Skeletal muscle satellite cell (primary cell): ENCODE results near the gene SEPTIN2.
"Not testable (repeated sequence)": the region's sequence is repeated elsewhere in the genome, so short reads cannot be mapped to it uniquely, and the experiment has no call there.

ENCODE experiments used
- H3K27me3 ChIP-seq: 2 replicates; pipeline ENCODE4 v1.7.0; 2013; ENCODE audit warnings: low read length; ENCODE audit not compliant: control insufficient read depth, insufficient read depth
- H3K36me3 ChIP-seq: 2 replicates; pipeline ENCODE4 v1.7.0; 2013; ENCODE audit warnings: mild to moderate bottlenecking, control low read depth, low read length; ENCODE audit not compliant: insufficient read depth
- H3K4me1 ChIP-seq: 2 replicates; pipeline ENCODE4 v1.7.0; 2013; ENCODE audit warnings: low read length; ENCODE audit not compliant: control insufficient read depth, insufficient read depth
- H3K4me2 ChIP-seq: 2 replicates; pipeline ENCODE4 v1.7.0; 2013; ENCODE audit warnings: mild to moderate bottlenecking, low read length
- H3K4me3 ChIP-seq: 2 replicates; pipeline ENCODE4 v1.7.0; 2013; ENCODE audit warnings: low read length
- H3K9ac ChIP-seq: 2 replicates; pipeline ENCODE4 v1.7.0; 2013; ENCODE audit warnings: mild to moderate bottlenecking, low read depth, low read length, moderate library complexity
- H3K9me3 ChIP-seq: replicated peaks from 2 replicates; pipeline ENCODE4 v1.7.0; 2013; ENCODE audit warnings: mild to moderate bottlenecking, control low read depth, low read length

SEPTIN2 gene

DNA sequence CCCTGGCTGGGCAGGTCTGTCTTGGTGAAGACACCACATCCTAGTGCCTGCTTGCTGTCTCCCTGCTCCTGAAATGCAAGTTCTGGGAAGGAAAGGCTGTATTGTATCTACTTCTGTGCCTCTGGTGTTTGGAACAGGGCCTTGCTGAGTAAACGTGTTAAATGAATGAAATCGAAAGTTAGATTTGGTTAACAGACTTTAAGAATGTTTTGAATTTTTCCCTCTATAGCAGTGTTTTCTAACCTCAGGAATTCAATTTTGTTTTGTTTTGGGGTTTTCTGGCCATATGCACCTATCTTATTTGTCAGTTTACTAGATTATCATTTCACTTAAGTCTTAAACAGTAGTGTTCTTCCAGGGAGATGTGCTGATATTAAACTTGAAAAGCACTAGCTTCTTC is 61.1 kb downstream of the SEPTIN2 start:
- no peak overlapping the region for H3K4me3 ChIP-seq
- H3K36me3 ChIP-seq, result peaks cover 11% of the 10 kb centered on the region
- H3K9me3 ChIP-seq, result no peaks in the 10 kb centered on the region
- no peak overlapping the region for H3K4me2 ChIP-seq
- peaks cover 31% of the 10 kb centered on the region for H3K4me1 ChIP-seq
- H3K27me3 ChIP-seq, result no peaks in the 10 kb centered on the region
- no peak overlapping the region for H3K9ac ChIP-seq

GRCh38 chr2:241378816-241379215 is 63.1 kb downstream of the SEPTIN2 start:
- H3K4me1 ChIP-seq, result peaks cover 23% of the 10 kb centered on the region
- H3K9ac ChIP-seq, result no peak overlapping the region
- peaks cover 9% of the 10 kb centered on the region for H3K36me3 ChIP-seq
- no peaks in the 10 kb centered on the region for H3K27me3 ChIP-seq
- H3K4me2 ChIP-seq, result peak overlapping the region; percentile 28
- H3K4me3 ChIP-seq, result no peak overlapping the region
- H3K9me3 ChIP-seq, result no peaks in the 10 kb centered on the region

DNA sequence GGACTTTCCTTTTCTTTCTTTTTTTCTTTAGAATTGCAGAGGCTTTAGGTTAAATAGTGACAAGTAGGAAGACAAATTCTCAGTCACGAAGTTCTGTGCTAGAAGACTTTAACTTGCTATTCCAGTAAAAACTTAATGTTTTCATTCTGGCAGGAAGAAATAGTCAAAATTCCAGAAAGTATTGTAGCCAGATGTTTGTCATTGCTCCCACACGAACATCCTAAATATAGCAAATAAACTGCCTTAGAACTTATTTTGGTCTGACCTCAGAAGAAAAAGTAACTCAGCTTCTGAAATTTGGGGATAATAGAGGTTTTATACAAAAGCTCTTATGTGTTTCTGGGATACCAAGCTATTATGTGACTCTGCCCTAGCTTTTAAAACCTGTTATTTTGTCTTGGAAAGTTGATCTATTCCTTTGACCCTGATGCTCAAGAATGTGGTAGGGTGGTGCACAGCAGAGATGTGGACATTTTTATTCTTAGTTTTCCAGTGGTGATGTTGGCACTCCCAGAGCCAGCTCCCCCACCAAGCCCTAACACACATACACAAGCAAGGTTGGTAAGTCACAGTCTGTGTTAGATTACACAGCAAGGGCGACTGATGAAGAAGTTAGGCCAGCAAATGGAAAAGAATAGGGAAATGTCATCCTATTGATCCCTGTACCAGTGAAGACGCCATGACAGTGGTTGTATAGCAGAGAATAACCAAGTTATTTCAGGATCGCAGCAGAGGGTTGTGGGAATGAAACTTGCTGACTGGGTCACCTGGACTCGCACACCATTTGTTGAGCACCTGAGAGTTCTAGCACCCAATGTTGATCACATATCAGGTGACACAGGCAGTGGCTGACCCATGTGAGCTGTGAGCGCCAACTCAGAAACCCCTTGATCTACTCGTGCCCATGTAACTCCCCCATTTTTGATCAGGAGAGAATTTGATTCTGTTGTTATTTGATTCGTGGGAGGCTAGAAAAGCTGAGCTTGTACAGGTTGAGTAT is 64.1 kb downstream of the SEPTIN2 start:
- Histone ChIP-seq H3K27me3 (no peaks in the 10 kb centered on the region), H3K36me3 (peaks cover 9% of the 10 kb centered on the region), H3K9ac (no peak overlapping the region), H3K4me2 (peak overlapping the region; percentile 28), H3K4me1 (peaks cover 23% of the 10 kb centered on the region), H3K9me3 (no peaks in the 10 kb centered on the region), H3K4me3 (no peak overlapping the region)

GRCh38 chr2:241381872-241382271 is 66.1 kb downstream of the SEPTIN2 start:
- H3K27me3 ChIP-seq, result no peaks in the 10 kb centered on the region
- no peak overlapping the region for H3K9ac ChIP-seq

GRCh38 chr2:241385450-241385849 is 69.7 kb downstream of the SEPTIN2 start:
- H3K4me3 ChIP-seq, H3K9me3 ChIP-seq, H3K27me3 ChIP-seq, H3K36me3 ChIP-seq, H3K4me2 ChIP-seq, H3K9ac ChIP-seq, H3K4me1 ChIP-seq: not testable (repeated sequence)

More at GRCh38 chr2:241381872-241382271, 66.1 kb downstream of the SEPTIN2 start:
- H3K36me3 ChIP-seq, result peaks cover 3% of the 10 kb centered on the region
- no peaks in the 10 kb centered on the region for H3K9me3 ChIP-seq
- no peak overlapping the region for H3K4me3 ChIP-seq
- peaks cover 23% of the 10 kb centered on the region for H3K4me1 ChIP-seq
- H3K4me2 ChIP-seq, result no peak overlapping the region

- Histone ChIP-seq H3K4me2 (no peak overlapping the region), H3K27me3 (no peaks in the 10 kb centered on the region), H3K9ac (no peak overlapping the region), H3K4me3 (no peak overlapping the region), H3K9me3 (no peaks in the 10 kb centered on the region), H3K4me1 (peaks cover 5% of the 10 kb centered on the region), H3K36me3 (peaks cover 3% of the 10 kb centered on the region)
Measured at GRCh38 chr2:241386519-241386918, 70.8 kb downstream of the SEPTIN2 start.

DNA sequence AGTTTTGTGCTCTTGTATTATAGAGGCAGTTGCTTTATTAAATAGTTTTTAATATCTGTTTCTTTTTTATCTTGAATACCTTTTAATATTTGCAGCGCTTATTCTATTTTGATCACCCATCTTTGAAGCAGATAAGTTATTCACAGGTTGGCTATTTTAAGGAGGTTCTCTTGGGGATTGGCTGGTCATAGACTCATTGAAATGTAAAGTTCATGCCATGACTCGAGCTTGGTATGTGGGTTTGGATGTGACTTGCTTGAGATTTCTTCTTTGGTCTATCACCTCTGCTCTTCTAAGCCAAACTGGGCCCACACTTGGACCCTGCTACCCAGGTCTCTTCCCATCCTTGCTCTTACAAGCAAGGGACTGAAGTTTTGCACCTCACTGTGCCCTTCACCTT is 74.0 kb downstream of the SEPTIN2 start:
- no peak overlapping the region for H3K4me3 ChIP-seq
- H3K4me2 ChIP-seq, result no peak overlapping the region
- H3K4me1 ChIP-seq, result no peaks in the 10 kb centered on the region

GRCh38 chr2:241390301-241391206 is 74.8 kb downstream of the SEPTIN2 start:
- Histone ChIP-seq H3K27me3 (no peaks in the 10 kb centered on the region), H3K9ac (no peak overlapping the region), H3K4me3 (no peak overlapping the region), H3K36me3 (peaks cover 3% of the 10 kb centered on the region), H3K4me2 (no peak overlapping the region), H3K4me1 (no peaks in the 10 kb centered on the region), H3K9me3 (no peaks in the 10 kb centered on the region)

More for the DNA sequence above, 74.0 kb downstream of the SEPTIN2 start:
- Histone ChIP-seq H3K9ac (no peak overlapping the region), H3K36me3 (no peaks in the 10 kb centered on the region), H3K9me3 (no peaks in the 10 kb centered on the region), H3K27me3 (no peaks in the 10 kb centered on the region)

- H3K9me3 ChIP-seq, result no peaks in the 10 kb centered on the region
- no peak overlapping the region for H3K4me2 ChIP-seq
- H3K4me1 ChIP-seq, result no peaks in the 10 kb centered on the region
- H3K9ac ChIP-seq, result no peak overlapping the region
- no peak overlapping the region for H3K4me3 ChIP-seq
- peaks cover 4% of the 10 kb centered on the region for H3K36me3 ChIP-seq
- H3K27me3 ChIP-seq, result no peaks in the 10 kb centered on the region
Measured at GRCh38 chr2:241391892-241392665, 76.4 kb downstream of the SEPTIN2 start.

GRCh38 chr2:241392753-241393152 is 77.0 kb downstream of the SEPTIN2 start:
- not testable (repeated sequence) for H3K4me2 ChIP-seq, H3K4me3 ChIP-seq, H3K4me1 ChIP-seq, H3K9ac ChIP-seq, H3K27me3 ChIP-seq, H3K36me3 ChIP-seq, H3K9me3 ChIP-seq
